Measurements from ENCODE around the gene DCUN1D2.

GRCh38 chr13:113489549-113490495 lies 689 bp downstream of the DCUN1D2 start:
- TF ChIP-seq CTCF (IDR thresholded peaks at IDR 0.05) (no peak), POLR2A (IDR thresholded peaks at IDR 0.05) (no peak)

Measured in Peyer's patch (tissue), 4 donors.